CD4-positive, alpha-beta T cell treated with Interleukin-6 at 100 ng/mL for 8 hours (primary cell): Measurements from ENCODE around the gene G6PD.
A peak's percentile ranks its signal among the peaks of the same experiment; 100 is the strongest.

ENCODE experiments used
- DNase-seq: peaks from one replicate; pipeline ENCODE4 v3.0.0-alpha.2; 2020; ENCODE audit warnings: mixed read lengths, low spot score

G6PD gene

DNA sequence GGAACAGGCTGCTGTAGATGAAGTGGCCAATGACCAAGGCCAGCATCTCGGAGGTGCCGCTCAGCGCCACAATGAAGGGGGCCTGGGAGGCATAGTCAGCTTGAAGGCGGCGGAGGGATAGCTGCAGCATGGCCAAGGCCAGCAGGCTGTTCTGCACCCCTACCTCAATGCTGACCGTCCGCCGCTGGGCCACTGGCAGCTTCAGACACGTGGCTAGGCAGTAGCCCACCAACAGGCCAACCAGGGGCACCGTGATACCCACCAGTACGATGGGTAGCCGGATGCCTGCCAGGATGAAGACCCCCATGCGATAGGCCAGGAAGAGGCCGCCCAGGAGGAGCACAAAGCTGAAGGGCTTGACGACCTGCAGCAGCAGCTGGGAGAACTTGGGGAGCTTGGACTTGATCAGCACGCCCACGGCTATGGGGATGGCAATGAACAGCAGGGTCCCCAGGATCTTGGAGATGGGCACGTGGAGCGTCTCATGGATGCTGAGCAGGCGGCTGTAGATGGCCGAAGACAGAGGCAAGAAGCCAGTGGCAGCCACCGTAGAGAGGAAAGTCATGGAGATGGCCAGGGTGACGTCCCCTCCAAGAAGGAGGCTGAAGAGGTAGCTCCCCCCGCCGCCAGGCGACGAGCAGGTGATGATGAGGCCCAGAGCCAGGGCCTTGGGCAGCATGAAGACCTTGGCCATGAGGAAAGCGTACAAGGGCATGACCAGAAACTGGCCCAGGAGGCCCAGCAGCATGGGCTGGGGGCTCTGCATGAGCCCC, 58.9 kb downstream of the G6PD start:
- DNase-seq, result no peak

DNA sequence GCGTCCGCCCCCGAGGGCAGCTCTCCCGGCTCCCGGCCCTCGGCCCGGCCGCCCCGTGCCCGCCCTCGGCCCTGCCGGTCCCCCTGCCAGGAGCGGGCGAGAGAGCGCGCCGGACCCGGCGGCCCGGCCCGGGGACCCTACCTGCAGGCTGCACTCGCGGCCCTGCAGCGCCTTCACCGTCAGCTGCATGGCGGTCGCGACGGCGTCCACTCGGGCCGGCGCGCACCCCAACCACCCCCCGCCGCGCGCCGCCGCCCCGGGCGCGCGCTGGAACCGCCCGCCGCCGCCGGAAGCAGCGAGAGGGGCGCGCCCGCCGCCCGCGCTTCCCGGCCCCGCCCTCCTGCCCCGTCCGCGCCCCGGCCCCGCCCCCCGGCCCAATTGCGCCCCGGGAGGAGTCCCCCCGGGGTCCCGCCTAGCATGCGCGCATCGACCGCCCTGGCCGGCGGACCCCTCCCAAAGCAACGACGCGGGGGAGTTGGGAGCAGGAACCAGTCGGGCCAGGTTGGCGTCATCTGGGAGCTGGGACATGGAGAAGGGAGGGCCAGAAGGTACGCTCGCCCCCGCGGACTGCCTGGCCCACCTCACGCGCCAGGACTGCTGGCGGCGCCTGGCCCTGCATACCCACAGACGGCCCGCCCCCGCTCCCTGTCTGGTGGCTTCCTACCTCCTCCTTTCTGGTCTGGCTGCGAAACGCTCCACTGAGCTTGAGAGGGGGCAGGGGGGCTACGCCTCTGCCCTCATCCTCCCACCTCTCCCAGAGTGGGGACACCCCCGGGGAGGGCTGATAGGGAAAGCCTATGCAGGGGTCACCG, 60.0 kb downstream of the G6PD start, which contains the start of gene UBL4A:
Gene UBL4A, minus strand, starts transcription at position 220 of the 812 bp plus-strand sequence. Its CDS starts 31 bp downstream, at position 189.
- peak; percentile 48 for DNase-seq

DNA sequence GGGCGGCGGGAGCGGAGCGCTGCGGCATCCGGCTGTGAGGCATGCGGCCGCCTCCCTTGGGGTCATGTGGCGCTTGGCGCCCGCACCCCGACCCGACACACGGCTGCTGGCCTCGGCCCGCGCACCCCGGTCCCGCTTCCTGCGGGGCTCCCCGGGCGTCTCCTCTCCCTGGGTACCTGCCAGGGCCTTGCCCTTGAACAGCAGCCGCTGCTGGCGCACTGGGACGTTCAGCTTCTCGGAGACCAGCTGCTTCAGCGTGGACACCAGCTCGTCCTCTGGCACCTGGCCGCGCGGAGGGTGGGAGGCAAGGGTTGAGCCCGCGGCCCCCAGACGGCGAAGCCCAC, 60.6 kb downstream of the G6PD start:
- peak; percentile 13 for DNase-seq

DNA sequence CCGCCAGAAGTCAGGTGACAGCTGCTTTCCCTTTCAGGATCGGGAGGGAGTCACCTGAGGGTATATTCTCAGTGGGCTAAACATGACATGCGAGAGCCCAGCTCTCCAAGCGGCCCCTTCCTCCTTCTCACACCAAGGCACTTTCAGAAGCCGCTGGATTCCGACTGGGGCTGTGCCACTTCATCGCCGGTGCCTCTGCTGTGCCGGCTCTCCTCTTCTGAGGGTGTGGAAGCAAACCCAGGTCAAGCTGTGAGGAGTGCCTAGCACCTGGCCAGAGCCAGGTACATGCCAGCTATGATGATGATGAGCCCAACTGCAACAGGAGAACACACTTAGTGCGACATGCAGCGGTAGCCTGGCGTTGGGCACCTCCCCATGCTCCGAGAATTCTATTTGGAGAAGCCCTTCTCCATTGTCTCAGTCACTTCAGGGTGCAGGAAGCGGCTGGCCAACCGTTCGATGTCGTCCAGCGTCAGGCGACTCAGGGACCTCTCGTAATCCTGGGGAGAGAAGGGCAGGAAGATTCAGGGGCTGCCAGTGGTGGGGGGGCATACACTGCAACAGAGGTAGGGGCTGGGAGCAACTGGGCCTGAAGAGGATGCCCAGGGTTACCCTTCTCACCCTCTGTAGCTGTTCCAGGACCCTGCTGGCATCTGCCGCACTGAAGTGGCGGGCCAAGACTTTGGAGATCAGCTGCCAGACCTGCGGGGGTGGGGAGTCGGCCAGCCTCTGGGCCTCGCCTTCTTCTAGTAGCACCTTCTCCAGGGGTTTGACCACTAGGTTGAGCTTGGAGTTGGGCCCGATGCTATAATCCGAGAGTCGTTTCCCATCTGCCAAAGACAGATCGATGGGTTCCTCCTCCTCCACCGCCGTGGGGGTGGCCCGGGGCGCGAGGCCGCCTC, 61.2 kb downstream of the G6PD start:
- DNase-seq, result no peak

DNA sequence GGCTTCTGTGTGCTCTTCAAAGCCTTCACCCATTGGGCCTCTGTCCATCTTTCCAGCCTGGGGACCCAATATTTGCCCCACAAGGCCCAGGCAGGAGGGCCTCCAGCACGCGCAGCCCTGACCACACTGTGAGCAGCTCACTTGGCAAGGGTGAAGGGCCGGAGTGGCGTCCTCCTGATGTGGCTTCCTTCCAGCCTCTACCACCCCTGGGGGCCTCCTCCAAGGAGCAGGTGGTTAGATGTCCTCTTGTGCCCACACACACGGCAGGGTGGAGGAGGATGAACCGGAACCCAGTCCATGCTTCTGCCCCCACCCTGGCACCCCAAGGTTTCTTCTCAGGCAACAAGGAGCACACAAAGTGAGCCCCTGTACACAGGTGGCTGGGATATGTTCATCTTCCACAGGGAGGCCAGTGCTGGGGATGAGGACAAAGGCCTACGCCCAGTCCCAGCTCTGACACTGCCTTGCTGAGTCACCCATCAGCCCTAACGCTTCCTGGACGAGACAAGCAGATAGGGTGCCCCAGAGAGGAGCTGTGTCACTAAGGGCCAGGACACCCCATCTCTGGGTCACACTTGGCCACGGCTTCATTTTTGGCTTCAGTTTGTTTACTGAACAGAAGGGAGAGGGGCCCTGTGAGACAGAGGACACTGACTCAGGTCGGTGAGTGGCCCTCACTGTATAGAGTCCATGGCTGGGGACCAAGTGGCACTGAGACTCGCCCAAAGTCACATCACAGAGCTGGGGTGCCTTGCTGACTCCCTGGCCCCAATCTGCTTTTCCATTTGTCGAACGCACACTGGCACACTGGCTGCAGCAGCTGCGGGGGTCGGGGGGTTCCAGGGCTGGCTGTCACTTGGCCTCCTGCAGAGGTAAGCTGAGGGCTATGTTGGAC, 62.1 kb downstream of the G6PD start:
- DNase-seq, result no peak

DNA sequence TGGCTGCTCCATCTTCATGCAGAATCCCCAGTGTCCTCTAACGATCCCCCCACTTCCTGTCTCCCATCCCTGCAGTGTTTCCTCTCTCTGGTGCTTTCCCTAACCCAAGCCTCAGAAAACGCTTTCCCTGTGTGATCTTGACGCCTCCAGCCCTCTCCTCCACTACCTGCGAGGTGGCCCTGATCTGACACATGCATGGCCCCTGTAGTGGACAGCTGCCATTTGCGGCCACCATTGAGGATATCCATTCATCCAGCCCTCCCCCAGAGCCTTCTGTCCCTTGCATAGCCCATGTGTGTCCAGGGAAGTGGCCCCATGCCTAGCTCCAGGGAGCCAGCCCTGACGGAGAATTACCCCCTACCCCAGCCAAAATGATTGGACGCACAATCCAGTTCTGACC, 63.3 kb downstream of the G6PD start:
- no peak for DNase-seq

DNA sequence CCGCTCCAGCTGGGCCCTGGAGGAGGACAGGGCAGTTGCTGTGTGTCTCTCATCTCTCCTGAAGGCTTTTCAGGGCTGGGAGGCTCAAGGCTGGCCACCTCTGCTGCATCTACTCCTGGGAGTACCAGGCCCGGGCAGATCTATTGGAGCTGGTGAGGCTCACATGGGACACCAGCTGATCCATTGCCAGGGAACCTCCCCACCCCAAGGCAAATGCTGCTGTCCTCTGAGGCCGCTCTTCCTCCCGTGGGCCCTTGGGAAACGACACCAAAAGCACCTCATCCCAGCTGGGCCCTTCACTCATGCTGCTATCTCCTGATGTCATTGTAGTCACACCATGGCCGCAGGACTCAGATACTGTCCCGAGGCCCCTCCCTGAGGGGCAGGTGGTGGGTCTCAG, 63.9 kb downstream of the G6PD start:
- no peak for DNase-seq

DNA sequence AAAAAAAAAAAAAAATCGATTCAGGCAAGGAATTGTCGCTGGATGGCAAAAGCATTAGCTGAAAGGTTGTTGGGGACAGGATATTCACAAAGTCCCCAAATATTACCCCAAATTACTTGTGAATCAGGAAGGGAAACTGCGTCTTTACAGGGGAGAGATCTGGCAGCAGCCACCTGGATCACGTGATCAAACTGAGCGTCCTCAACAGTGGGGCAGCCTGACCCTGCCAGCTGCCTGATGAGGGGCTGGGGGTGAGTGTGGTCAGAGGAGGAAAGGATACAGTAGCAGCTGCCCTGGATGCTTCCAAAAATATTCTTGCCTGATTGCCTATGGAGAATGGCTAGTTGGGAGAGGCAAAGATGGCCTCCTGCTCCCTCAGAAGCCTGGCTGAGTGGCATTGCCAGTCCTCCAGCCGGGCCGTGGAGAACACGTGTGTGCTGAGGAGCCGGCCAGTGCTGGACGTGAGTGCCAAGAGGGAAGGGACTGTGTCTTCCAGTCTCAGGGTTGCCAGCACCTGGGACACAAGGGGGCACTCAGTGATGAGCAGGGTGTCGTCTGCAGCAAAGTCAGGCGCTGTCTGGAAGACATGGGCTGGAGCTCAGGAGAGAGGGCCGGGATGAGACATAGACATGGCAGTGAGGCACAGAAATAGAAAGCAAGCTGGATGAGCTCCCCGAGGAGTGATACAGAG, 64.6 kb downstream of the G6PD start:
- DNase-seq, result no peak
